A673 (cell line): ENCODE measurements around the gene TEX26.

Experiments
- CTCF ChIP-seq: fragments of 300-800, 200-600 bp; sonication (generic); conservative IDR thresholded peaks from 2 replicates; pipeline ENCODE4 v1.5.1; 2017; ENCODE audit warnings: low read depth, mild to moderate bottlenecking, antibody characterized with exemption, low read length, moderate library complexity, mixed read lengths
- EZH2 ChIP-seq: fragments of 200-600 bp; sonication (generic); IDR thresholded peaks from 2 replicates; pipeline ENCODE4 v1.6.1; 2017; ENCODE audit warnings: borderline replicate concordance, low read depth, mild to moderate bottlenecking, mixed read lengths, antibody characterized with exemption, low read length; ENCODE audit not compliant: poor library complexity, severe bottlenecking

- TF ChIP-seq CTCF (no peak), EZH2 (no peak)
Observed at GRCh38 chr13:30959678-30960077, 27.2 kb downstream of the TEX26 start.
